ENCODE results near the gene TNFSF4. TPM values are rescaled to one million over a fixed set of nuclear protein-coding genes. Genes with fewer than 3 reads are reported as not detected.

TNFSF4 gene
- total and polyA plus RNA-seq, 2 of the 13 experiments (the other 11 are each of a cell fraction or from before 2014, with no cell fraction given), result 2.4 to 7.9 TPM

GRCh38 chr1:173148971-173149370 is 58.2 kb downstream of the TNFSF4 start:
- 80% methylated on average over 2 of the region's 2 CpGs for whole genome bisulfite sequencing (ENCODE audit: low lambda C conversion rate)
- BruUV-seq (replicated peaks), result no TSS peak
- no peaks in the 10 kb centered on the region for H3K36me3 ChIP-seq (replicated peaks in 1 of 2; ENCODE audit: control insufficient read depth in 1 of 2, insufficient read depth in 2 of 2, low read length in 2 of 2)
- no peak overlapping the region for H3K4me3 ChIP-seq (replicated peaks in 1 of 3; ENCODE audit: insufficient read depth in 1 of 3, low read depth in 2 of 3, low read length in 3 of 3)
- FAIRE-seq (no peak), ATAC-seq (no peak), DNase-seq (ENCODE audit: low spot score) (no peak)
- H4K20me1 ChIP-seq (ENCODE audit: insufficient read depth, low read length), result no peaks in the 10 kb centered on the region
- no peaks in the 10 kb centered on the region for H3K79me2 ChIP-seq (ENCODE audit: insufficient read depth, low read length)
- H3K4me2 ChIP-seq (ENCODE audit: low read depth, low read length), result no peak overlapping the region
- no peak overlapping the region for H3K9ac ChIP-seq (ENCODE audit: insufficient read depth, low read depth, low read length)
- H3K4me1 ChIP-seq (ENCODE audit: insufficient read depth, low read length), result peaks cover 7% of the 10 kb centered on the region; the same call in 1 of the 2 replicates
- H3K9me3 ChIP-seq (ENCODE audit: low read length), result peaks cover 27% of the 10 kb centered on the region
- ChIA-PET CTCF (ENCODE audit: low intra/inter-chr PET ratio, low total read pairs) (no interaction called here), POLR2A (no interaction called here)
- in situ Hi-C loops (cut with HindIII; ENCODE audit: extremely low pct_ligation_motif_present, low pct_unique_long_range_greater_than_20kb), result no loop called here
- intact Hi-C loops (cut with micrococcal nuclease; ENCODE audit: unreplicated experiment), result no loop called here
- TF ChIP-seq ZNF570 (CRISPR knock-in tag; IDR thresholded peaks at IDR 0.05; ENCODE audit: borderline replicate concordance) (no peak), ZSCAN21 (CRISPR knock-in tag; IDR thresholded peaks at IDR 0.05; ENCODE audit: borderline replicate concordance) (no peak), ZSCAN9 (CRISPR knock-in tag; IDR thresholded peaks at IDR 0.05; ENCODE audit: borderline replicate concordance) (no peak), TCF7 (IDR thresholded peaks at IDR 0.05; ENCODE audit: low read depth) (no peak), GATA4 (IDR thresholded peaks at IDR 0.05; ENCODE audit: borderline replicate concordance, low read depth) (no peak), ZNF746 (CRISPR knock-in tag; IDR thresholded peaks at IDR 0.05) (no peak), THRA (CRISPR knock-in tag; IDR thresholded peaks at IDR 0.05; ENCODE audit: borderline replicate concordance) (no peak), HDAC2 (CRISPR knock-in tag; IDR thresholded peaks at IDR 0.05) (no peak), KLF12 (CRISPR knock-in tag; IDR thresholded peaks at IDR 0.05; ENCODE audit: borderline replicate concordance) (no peak), SOX6 (IDR thresholded peaks at IDR 0.05) (no peak), SOX6 (CRISPR knock-in tag; IDR thresholded peaks at IDR 0.05) (no peak), TIGD3 (CRISPR knock-in tag; IDR thresholded peaks at IDR 0.05; ENCODE audit: borderline replicate concordance) (no peak)
- no peaks in the 10 kb centered on the region for H3K27me3 ChIP-seq (ENCODE audit: control insufficient read depth in 1 of 2, insufficient read depth in 2 of 2, low read length in 2 of 2)
- H3K27ac ChIP-seq (ENCODE audit: extremely low read length, insufficient read depth, low read length), result no peak overlapping the region
- H2AFZ ChIP-seq (ENCODE audit: low read length), result no peak overlapping the region

All from HepG2 (cell line).